ENCODE measurements around the gene ANKRD29. TPM values are rescaled to one million over a fixed set of nuclear protein-coding genes. Genes with fewer than 3 reads are reported as not detected.

Gene ANKRD29
- total and polyA plus RNA-seq, 9 of the 15 experiments (the other 6 are each of a cell fraction or from before 2014, with no cell fraction given): 0.36 TPM; not detected in 8

GRCh38 chr18:23648940-23649607 lies 13.6 kb downstream of the ANKRD29 start:
- Histone ChIP-seq H3K9ac (ENCODE audit: insufficient read depth in 1 of 2, low read depth in 2 of 2, low read length in 2 of 2) (no peak overlapping the region), H3K4me3 (no peak overlapping the region), H3K27me3 (ENCODE audit: control insufficient read depth in 2 of 2, insufficient read depth in 2 of 2, low read length in 2 of 2) (peaks cover 30 to 40% of the 10 kb centered on the region in 2 experiments), H3K9me3 (replicated peaks; ENCODE audit: control insufficient read depth, insufficient read depth, low read depth, low read length) (no peaks in the 10 kb centered on the region), H2AFZ (ENCODE audit: low read depth, low read length) (no peak overlapping the region), H4K20me1 (replicated peaks; ENCODE audit: control insufficient read depth, insufficient read depth, low read length) (no peaks in the 10 kb centered on the region), H3K36me3 (ENCODE audit: control insufficient read depth, insufficient read depth, low read length) (no peaks in the 10 kb centered on the region), H3K4me1 (replicated peaks in 1 of 2; ENCODE audit: control insufficient read depth in 2 of 2, insufficient read depth in 2 of 2, low read length in 2 of 2) (no peaks in the 10 kb centered on the region), H3K79me2 (ENCODE audit: control insufficient read depth, insufficient read depth, low read length) (no peaks in the 10 kb centered on the region), H3K9me1 (ENCODE audit: control insufficient read depth, insufficient read depth, low read length) (no peaks in the 10 kb centered on the region), H3K4me2 (ENCODE audit: insufficient read depth, low read length) (no peak overlapping the region), H3K27ac (ENCODE audit: extremely low read depth, low read depth, low read length) (no peak overlapping the region)
- in situ Hi-C loops (cut with MboI): no loop called here
- BruUV-seq (replicated peaks): no TSS peak
- intact Hi-C loops (cut with micrococcal nuclease): no loop called here
- WGBS (ENCODE audit: insufficient coverage, low coverage, missing lambda C conversion rate): 2% methylated on average over 8 of the region's 8 CpGs
- ChIA-PET POLR2A (no interaction called here), CTCF (ENCODE audit: low intra/inter-chr PET ratio) (no interaction called here)
- FAIRE-seq (no peak), DNase-seq (ENCODE audit: extremely low read depth in 1 of 4, low spot score in 3 of 4) (no peak), ATAC-seq (no peak)
- TF ChIP-seq ZNF274 (IDR thresholded peaks at IDR 0.05; ENCODE audit: borderline replicate concordance, low read depth, low read length): no peak
- TF ChIP-seq MLLT1 (IDR thresholded peaks at IDR 0.05): no peak
- no peak for TF ChIP-seq ZBTB49 (CRISPR knock-in tag; IDR thresholded peaks at IDR 0.05; ENCODE audit: borderline replicate concordance)
- no peak for TF ChIP-seq PHTF2 (CRISPR knock-in tag; IDR thresholded peaks at IDR 0.05)
- no peak for TF ChIP-seq SMAD1 (IDR thresholded peaks at IDR 0.05; ENCODE audit: low read depth, low read length, partially characterized antibody)
- TF ChIP-seq EWSR1 (IDR thresholded peaks at IDR 0.05; ENCODE audit: borderline replicate concordance, low read depth, partially characterized antibody): no peak
